C4-2B (cell line): ENCODE results near the gene GPR4.

Source experiments
- ZFX ChIP-seq: fragments of 450-650 bp; IDR thresholded peaks from 2 replicates; pipeline ENCODE4 v1.6.1; 2017
- TF ChIP-seq, protein P1 (sequence below): fragments of 450-650 bp; conservative IDR thresholded peaks from 2 replicates; pipeline ENCODE4 v1.5.1; 2017; ENCODE audit warnings: mild to moderate bottlenecking

- TF ChIP-seq, protein P1, sequence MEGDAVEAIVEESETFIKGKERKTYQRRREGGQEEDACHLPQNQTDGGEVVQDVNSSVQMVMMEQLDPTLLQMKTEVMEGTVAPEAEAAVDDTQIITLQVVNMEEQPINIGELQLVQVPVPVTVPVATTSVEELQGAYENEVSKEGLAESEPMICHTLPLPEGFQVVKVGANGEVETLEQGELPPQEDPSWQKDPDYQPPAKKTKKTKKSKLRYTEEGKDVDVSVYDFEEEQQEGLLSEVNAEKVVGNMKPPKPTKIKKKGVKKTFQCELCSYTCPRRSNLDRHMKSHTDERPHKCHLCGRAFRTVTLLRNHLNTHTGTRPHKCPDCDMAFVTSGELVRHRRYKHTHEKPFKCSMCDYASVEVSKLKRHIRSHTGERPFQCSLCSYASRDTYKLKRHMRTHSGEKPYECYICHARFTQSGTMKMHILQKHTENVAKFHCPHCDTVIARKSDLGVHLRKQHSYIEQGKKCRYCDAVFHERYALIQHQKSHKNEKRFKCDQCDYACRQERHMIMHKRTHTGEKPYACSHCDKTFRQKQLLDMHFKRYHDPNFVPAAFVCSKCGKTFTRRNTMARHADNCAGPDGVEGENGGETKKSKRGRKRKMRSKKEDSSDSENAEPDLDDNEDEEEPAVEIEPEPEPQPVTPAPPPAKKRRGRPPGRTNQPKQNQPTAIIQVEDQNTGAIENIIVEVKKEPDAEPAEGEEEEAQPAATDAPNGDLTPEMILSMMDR: peak; percentile 42
- no peak for TF ChIP-seq ZFX
These were observed 32.2 kb downstream of the GPR4 start for GRCh38 chr19:45569619-45570421.
